Right cardiac atrium (tissue), 5 donors: ENCODE results near the gene CALY. TPM values are rescaled to one million over a fixed set of nuclear protein-coding genes. Genes with fewer than 3 reads are reported as not detected.

Experiments used
- ATAC-seq, 2 donors: fragments of 200-7000 bp; cut with Tn5 transposase; one replicate each; pipeline versions ENCODE4 v1.8.0 to v1.9.1; 2020; ENCODE audit warnings: moderate library complexity in 2 of 2, mild to moderate bottlenecking in 1 of 2
- DNase-seq, 3 donors: peaks; one replicate each; pipeline ENCODE4 v3.0.0-alpha.2; 2020
- H3K27ac ChIP-seq: one replicate; pipeline ENCODE4 v1.5.1; 2013; ENCODE audit warnings: mild to moderate bottlenecking, low read length, control low read depth, moderate library complexity
- H3K27me3 ChIP-seq: one replicate; pipeline ENCODE4 v1.6.1; 2013; ENCODE audit not compliant: control insufficient read depth, insufficient read depth
- H3K4me1 ChIP-seq: one replicate; pipeline ENCODE4 v1.6.1; 2013; ENCODE audit warnings: low read length; ENCODE audit not compliant: control insufficient read depth, insufficient read depth
- H3K4me3 ChIP-seq: one replicate; pipeline ENCODE4 v1.5.1; 2013; ENCODE audit warnings: low read length, control low read depth
- H3K9me3 ChIP-seq: one replicate; pipeline ENCODE4 v1.6.1; 2013; ENCODE audit warnings: low read length; ENCODE audit not compliant: control insufficient read depth
- WGBS: extraction: QIAGEN DNeasy Blood & Tissue Kit; methylation state at CpG from one replicate; pipeline ENCODE4 v1.1.7; 2013; 5-methylcytosine and 5-hydroxymethylcytosine counted together
- intact Hi-C, 4 donors: fragments of 100-400 bp; cut with DNase I; formaldehyde crosslinking; loops; one replicate each; pipeline versions ENCODE4 v1.11.0 to v1.14.0; 2022 to 2023
- polyA plus RNA-seq: library from polyadenylated mRNA; stranded (reverse); fragments of 200-250 nt; gene quantifications from one replicate; pipeline ENCODE4 v1.2.3, GENCODE V29; 2013
- total RNA-seq, 4 donors: library from RNA; stranded (reverse); fragmentation: NEBNext Ultra II Directional; extraction: Animal tissue kit (Norgen Biotek cat#: 25700); gene quantifications; one replicate each; pipeline ENCODE4 v1.2.1, GENCODE V29; 2021
- donor health status: healthy with polysubstance abuse.
- donor health status: DM: no; HTN: yes; CAD: no.
- donor health status: DM: no; HTN: no; CAD: no.
- donor health status: DM: no; HTN: yes; CAD: no; lungs with severe emphysema.
- donor health status: DM: yes; HTN: yes; CAD: no.

CALY gene
- total and polyA plus RNA-seq, 5 donors: 0.18 TPM; not detected in 4

DNA sequence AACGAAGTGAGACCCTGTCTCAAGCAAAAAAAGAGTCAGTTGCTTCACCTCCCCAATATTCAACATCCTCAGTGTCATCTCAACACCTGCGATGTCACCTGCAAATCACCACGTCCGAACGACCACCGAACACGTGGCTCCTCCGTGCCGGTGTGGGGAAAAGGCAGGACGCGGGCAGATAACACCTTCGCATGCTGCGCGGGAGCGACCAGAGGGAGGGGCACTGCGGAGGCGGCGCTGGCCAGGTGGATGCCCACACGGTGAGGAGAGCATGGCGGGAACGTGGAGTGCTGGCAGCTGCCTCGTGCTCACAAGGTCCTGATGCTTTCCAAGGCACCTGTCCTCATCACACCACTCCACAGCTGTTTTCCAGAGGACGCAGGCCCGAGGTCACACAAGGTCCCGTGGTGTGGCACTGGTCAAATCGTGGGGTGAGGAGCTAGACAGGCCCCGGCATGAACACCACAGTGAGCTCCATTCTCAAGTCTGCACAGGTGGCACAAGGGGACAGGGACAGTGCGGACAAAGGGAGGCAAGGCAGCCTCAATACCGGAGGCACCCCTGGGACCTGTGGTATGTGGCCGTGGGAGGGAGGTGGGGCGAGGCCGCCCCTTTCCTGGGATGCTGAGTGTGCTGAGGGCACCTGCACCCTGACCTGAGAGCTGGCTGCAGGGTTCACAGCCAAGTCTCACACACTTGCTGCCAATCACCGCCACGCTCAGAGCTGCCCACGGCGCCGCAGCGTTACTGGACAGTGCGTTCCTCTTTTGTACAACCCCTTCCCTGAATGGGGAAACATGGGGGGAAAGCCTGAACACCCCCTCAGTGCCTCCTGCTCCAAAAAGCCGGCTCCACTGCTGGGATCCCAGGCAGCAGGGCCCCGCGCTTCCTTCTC lies 41.0 kb downstream of the CALY start:
- H3K27ac ChIP-seq: no peak overlapping the region

GRCh38 chr10:133294189-133294588 lies 42.5 kb downstream of the CALY start:
- DNase-seq (peak in 2 of 3 donors; percentile 39 to 47), ATAC-seq (peak in 1 of 2 donors; percentile 54)
- no peak overlapping the region for H3K27ac ChIP-seq
- H3K27me3 ChIP-seq: no peaks in the 10 kb centered on the region
- 83% methylated on average over 15 of the region's 15 CpGs for WGBS
- H3K4me3 ChIP-seq: no peak overlapping the region
- intact Hi-C loops: no loop called here
- no peaks in the 10 kb centered on the region for H3K9me3 ChIP-seq
- no peaks in the 10 kb centered on the region for H3K4me1 ChIP-seq

More for the DNA sequence above, 41.0 kb downstream of the CALY start:
- H3K9me3 ChIP-seq: no peaks in the 10 kb centered on the region
- H3K4me3 ChIP-seq: no peak overlapping the region
- no peaks in the 10 kb centered on the region for H3K4me1 ChIP-seq
- no peaks in the 10 kb centered on the region for H3K27me3 ChIP-seq
- intact Hi-C loops: no loop called here
- ATAC-seq: peak; percentile 27 to 28
- peak in 1 of 3 donors; percentile 47 for DNase-seq
- whole genome bisulfite sequencing: 93% methylated on average over 42 of the region's 42 CpGs

DNA sequence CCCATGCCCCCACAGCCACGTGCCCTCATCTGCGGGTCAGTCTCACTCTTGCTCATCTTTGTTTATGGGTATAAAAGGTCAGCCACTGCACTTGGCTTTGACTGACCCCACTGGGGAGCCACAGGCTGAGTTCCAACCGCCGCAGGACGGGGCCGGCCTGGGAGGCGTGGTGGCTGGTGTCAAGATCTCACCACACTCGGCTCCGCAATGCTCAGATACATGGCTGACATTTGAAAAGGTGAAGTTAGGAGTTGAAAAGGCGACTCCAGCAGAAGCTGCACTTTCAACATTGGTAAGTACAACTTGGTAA lies 42.9 kb downstream of the CALY start:
- ATAC-seq (no peak), DNase-seq (no peak)
- no peaks in the 10 kb centered on the region for H3K4me1 ChIP-seq
- H3K27ac ChIP-seq: no peak overlapping the region
- no peaks in the 10 kb centered on the region for H3K9me3 ChIP-seq
- 92% methylated on average over 10 of the region's 10 CpGs for WGBS
- no peaks in the 10 kb centered on the region for H3K27me3 ChIP-seq
- H3K4me3 ChIP-seq: no peak overlapping the region
- intact Hi-C loops: no loop called here

DNA sequence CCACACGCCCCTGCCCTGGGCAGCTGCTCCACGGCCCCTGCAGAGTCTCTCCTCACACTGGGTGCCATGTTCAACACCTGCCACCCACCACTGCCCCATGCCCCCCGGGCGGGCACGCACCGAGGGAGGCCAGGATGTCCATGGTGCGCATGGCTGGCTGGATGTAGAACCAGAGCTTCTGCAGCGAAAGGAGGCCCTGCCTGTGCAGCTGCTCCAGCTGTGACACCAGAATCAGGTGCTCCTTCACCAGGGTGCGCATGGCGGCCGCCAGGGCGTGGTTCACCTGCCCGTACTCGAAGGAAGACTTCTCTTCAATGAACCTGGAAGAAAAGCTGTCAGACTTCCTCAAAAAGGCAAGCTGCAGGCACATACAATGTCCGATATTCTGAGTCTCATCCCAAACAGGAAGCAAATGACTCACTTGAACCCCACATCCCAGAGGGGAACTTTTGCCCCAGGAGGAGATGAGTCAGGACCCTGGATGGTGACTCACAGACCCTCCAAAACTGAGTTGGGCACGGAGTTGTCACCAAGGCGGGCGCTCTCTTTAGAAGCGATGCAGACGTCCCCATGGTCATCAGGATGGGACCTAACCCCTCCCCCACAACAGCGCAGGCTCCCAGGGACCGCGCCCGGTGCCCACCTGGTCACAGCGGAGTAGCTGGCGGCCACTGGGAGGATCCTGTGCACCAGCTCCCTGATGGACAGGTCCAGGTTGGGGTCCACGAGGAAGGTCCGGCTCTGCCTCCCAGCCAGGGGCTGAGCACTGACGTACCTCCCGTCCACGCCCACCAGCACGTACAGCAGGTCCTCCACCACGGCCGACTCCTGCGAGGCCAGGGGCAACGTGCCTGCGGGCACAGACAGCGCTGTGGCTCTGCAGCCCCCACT lies 43.5 kb downstream of the CALY start:
- 93% methylated on average over 38 of the region's 38 CpGs for WGBS
- peak; percentile 6 to 34 for ATAC-seq
- Histone ChIP-seq H3K4me1 (no peaks in the 10 kb centered on the region), H3K27ac (no peak overlapping the region), H3K27me3 (no peaks in the 10 kb centered on the region), H3K9me3 (no peaks in the 10 kb centered on the region), H3K4me3 (no peak overlapping the region)
- DNase-seq: peak in 2 of 3 donors; percentile 40 to 44
- intact Hi-C loops: no loop called here

GRCh38 chr10:133289761-133290160 lies 46.9 kb downstream of the CALY start:
- H3K4me3 ChIP-seq: no peak overlapping the region
- WGBS: 96% methylated on average over 24 of the region's 24 CpGs

GRCh38 chr10:133287832-133288500 lies 48.7 kb downstream of the CALY start:
- H3K27ac ChIP-seq: no peak overlapping the region
- no peak for ATAC-seq
- no peaks in the 10 kb centered on the region for H3K9me3 ChIP-seq
- no peaks in the 10 kb centered on the region for H3K27me3 ChIP-seq
- intact Hi-C loops: no loop called here
- H3K4me3 ChIP-seq: no peak overlapping the region
- no peaks in the 10 kb centered on the region for H3K4me1 ChIP-seq
- WGBS: 95% methylated on average over 46 of the region's 46 CpGs
- DNase-seq: peak in 2 of 3 donors; percentile 48 to 51

More at GRCh38 chr10:133289761-133290160, 46.9 kb downstream of the CALY start:
- no peaks in the 10 kb centered on the region for H3K27me3 ChIP-seq
- DNase-seq: no peak
- intact Hi-C loops: no loop called here
- H3K4me1 ChIP-seq: no peaks in the 10 kb centered on the region
- no peaks in the 10 kb centered on the region for H3K9me3 ChIP-seq
- no peak for ATAC-seq
- no peak overlapping the region for H3K27ac ChIP-seq

- Histone ChIP-seq H3K27ac (no peak overlapping the region), H3K27me3 (no peaks in the 10 kb centered on the region), H3K4me3 (no peak overlapping the region), H3K4me1 (no peaks in the 10 kb centered on the region), H3K9me3 (no peaks in the 10 kb centered on the region)
- WGBS: 94% methylated on average over 18 of the region's 18 CpGs
- intact Hi-C loops: no loop called here
- DNase-seq: peak in 2 of 3 donors; percentile 43 to 47
- ATAC-seq: no peak
Measured at GRCh38 chr10:133286366-133286765, 50.3 kb downstream of the CALY start.

DNA sequence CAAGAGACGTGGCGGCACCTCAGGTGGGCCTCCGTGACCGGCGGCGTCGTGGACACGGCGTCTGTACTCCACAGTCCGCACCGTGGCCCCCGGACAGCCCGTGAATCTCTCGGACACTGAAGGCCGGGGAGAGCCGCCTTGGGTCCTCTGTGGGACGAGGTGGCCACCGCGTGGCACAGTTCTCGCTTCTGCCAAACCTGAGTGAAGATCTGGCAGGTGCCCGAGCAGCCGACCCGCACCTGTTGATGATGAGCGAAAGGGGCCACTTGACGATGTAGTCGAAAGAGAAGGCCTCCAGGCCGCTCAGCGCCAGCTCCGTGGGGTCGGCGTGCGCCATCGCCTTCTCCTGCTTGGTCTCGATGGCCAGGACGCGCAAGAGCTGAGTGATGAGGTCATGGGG lies 51.5 kb downstream of the CALY start:
- Histone ChIP-seq H3K27me3 (no peaks in the 10 kb centered on the region), H3K4me3 (no peak overlapping the region), H3K27ac (no peak overlapping the region), H3K9me3 (no peaks in the 10 kb centered on the region), H3K4me1 (no peaks in the 10 kb centered on the region)
- peak in 1 of 3 donors; percentile 56 for DNase-seq
- intact Hi-C loops: no loop called here
- WGBS: 95% methylated on average over 36 of the region's 36 CpGs
- no peak for ATAC-seq

GRCh38 chr10:133283931-133284330 lies 52.8 kb downstream of the CALY start:
- ATAC-seq: no peak
- Histone ChIP-seq H3K9me3 (no peaks in the 10 kb centered on the region), H3K27ac (no peak overlapping the region), H3K27me3 (no peaks in the 10 kb centered on the region), H3K4me3 (no peak overlapping the region), H3K4me1 (no peaks in the 10 kb centered on the region)
- 95% methylated on average over 24 of the region's 24 CpGs for WGBS
- intact Hi-C loops: no loop called here
- peak in 1 of 3 donors; percentile 50 for DNase-seq

GRCh38 chr10:133282846-133283390 lies 53.8 kb downstream of the CALY start:
- Histone ChIP-seq H3K4me3 (no peak overlapping the region), H3K27ac (no peak overlapping the region), H3K4me1 (no peaks in the 10 kb centered on the region), H3K27me3 (no peaks in the 10 kb centered on the region), H3K9me3 (no peaks in the 10 kb centered on the region)
- peak in 1 of 3 donors; percentile 35 for DNase-seq
- ATAC-seq: no peak
- intact Hi-C loops: no loop called here
- WGBS: 92% methylated on average over 24 of the region's 24 CpGs
